GM12875 (cell line): ENCODE measurements around the gene IST1.

Source experiments
- H3K4me3 ChIP-seq: one replicate; pipeline ENCODE4 v1.5.1; 2011; ENCODE audit warnings: low read depth, low read length, control low read depth
- TF ChIP-seq, protein P1 (sequence below): IDR thresholded peaks from 2 replicates; pipeline ENCODE4 v1.5.1; 2011; ENCODE audit warnings: low read depth, mild to moderate bottlenecking, control low read depth, inconsistent platforms, low read length, moderate library complexity, borderline replicate concordance; ENCODE audit not compliant: insufficient read depth

The IST1 gene

DNA sequence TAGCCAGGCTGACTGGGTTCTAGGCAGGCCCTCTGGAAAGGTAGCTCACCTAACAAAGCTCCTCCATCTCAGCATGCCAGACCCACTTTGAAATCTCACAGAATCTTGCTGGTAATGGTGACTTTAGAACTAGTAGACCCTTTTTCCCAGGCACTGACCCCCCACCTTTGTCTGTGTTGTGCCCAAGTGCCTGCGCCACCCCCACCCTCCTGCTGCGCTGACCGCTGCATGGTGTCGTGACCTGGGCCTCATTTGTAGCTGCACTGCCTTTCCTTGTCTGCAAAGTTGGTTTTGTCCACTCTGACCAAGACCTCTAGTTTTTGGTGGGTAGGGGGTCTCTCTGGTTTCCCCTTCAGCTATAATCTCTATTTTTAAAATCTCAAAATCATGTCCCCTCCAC lies 42.8 kb upstream of the IST1 start:
- H3K4me3 ChIP-seq: no peak overlapping the region
- TF ChIP-seq, protein P1, sequence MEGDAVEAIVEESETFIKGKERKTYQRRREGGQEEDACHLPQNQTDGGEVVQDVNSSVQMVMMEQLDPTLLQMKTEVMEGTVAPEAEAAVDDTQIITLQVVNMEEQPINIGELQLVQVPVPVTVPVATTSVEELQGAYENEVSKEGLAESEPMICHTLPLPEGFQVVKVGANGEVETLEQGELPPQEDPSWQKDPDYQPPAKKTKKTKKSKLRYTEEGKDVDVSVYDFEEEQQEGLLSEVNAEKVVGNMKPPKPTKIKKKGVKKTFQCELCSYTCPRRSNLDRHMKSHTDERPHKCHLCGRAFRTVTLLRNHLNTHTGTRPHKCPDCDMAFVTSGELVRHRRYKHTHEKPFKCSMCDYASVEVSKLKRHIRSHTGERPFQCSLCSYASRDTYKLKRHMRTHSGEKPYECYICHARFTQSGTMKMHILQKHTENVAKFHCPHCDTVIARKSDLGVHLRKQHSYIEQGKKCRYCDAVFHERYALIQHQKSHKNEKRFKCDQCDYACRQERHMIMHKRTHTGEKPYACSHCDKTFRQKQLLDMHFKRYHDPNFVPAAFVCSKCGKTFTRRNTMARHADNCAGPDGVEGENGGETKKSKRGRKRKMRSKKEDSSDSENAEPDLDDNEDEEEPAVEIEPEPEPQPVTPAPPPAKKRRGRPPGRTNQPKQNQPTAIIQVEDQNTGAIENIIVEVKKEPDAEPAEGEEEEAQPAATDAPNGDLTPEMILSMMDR: no peak

DNA sequence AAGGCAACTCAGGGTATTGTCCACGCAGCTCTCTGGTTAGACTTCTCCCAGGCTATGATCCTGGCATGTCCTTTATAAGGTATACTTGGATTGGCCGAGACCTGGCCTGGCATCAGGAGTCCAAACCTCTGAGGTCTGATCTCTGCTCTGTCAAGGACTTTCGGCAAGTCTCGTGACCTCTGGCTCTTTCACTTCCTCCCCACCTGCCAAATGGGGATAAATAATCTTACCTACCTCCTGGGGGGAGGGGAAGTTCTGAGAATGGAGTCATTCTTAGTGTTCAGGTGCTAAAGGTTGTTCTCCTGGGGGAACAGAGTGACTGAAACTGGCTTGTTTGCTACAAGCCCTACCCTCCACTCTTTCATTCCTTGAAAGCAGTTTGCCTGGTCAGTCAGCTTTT lies 41.9 kb upstream of the IST1 start:
- TF ChIP-seq, protein P1: no peak
- no peak overlapping the region for H3K4me3 ChIP-seq

DNA sequence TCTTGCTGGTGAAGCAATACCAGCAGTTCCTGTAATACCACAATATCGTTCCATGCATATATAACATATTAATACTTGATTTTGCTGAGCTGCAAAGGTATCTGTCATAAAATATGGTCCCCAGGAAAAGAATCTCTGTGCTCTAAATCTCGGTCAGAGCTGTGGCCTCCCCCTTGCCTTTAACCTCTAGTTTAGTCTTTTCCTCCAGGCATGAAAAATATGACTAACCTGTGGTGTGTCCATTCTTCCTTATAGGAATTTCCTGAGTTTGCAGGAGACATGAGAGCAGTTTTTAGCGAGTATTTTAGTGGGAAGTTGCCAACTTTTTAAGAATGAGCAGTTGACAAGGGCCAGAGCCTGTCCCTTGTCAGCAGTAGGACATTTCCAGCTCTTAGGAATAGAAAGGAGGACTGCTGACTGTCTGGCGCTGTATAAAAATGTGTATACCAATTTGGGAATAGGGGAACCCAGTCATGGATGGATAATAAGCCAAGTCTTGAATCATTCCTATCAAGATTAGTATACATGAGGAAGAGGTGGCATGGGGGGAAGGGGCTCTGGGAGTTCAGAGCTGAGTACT lies 40.9 kb upstream of the IST1 start:
- TF ChIP-seq, protein P1: no peak
- H3K4me3 ChIP-seq: no peak overlapping the region

DNA sequence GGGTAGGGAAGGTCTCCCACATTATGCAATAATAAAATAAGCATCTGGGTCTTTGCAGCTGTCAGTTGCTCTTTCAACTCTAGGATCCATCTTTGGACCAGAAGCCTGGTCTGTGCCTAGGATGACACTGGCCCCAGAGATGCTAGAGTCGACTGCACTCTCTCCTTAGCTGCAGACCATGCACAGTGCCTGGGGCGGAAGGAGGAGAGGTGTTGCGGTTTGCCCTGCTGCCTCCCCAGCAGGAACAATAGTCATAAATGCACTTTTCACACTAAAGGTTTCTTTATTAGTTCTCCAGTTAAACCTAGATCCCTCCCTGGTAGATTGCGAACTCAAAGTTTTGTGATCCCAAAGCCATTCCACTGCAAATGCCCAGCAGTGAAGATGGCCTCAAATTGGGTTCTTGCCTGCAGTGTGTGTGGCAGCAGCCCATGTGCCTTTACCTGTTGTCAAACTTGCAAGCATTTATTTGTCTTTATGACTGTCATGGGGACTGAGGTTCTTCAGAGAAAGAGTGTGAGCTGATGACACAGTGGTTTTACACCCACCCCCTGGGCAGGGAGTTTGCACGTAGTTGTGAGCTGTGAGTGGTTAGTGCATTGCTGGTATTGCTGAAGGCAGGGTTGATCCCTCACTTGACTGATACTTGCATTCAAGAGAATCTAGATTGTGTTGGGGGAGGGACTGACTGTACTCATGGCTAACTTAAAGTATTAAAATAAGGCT lies 39.2 kb upstream of the IST1 start:
- TF ChIP-seq, protein P1: no peak
- H3K4me3 ChIP-seq: no peak overlapping the region

DNA sequence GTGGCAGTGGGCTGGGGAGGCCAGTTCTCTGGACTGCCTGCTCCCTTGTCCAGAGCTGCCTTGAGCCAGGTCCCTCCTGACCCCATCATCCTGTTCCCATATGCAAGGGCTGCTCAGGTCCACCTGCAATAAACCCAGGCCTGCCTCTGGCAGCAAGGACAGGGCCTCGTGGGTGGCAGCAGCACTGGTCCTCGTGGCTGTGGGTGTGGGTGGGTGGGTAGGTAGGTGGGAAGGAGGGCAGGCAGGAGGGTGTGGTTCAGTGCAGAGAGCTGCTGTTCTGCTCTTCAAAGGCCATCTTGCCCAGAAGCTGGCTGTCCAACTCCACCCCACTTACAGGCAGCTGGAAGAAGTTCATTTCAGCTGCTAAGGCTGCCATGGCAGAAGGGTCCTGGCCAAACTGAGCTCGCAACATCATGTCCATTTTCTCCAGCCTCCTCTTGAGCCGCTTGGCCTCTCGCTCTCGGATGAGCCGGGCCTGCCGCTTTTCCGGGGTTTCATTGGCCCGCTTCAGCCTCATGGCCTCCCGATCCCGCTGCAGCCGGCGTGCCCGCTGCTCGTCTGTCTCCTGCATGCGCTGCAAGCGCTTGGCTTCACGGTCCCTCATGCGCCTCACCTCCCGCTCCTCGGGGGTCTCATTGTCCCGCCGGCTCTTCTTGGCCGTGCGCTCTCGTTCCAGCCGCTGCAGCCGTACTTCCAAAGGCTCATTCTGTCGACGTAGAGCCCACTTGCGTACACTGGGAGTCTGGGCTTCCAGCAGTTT lies 35.4 kb upstream of the IST1 start:
- no peak overlapping the region for H3K4me3 ChIP-seq
- TF ChIP-seq, protein P1: no peak

DNA sequence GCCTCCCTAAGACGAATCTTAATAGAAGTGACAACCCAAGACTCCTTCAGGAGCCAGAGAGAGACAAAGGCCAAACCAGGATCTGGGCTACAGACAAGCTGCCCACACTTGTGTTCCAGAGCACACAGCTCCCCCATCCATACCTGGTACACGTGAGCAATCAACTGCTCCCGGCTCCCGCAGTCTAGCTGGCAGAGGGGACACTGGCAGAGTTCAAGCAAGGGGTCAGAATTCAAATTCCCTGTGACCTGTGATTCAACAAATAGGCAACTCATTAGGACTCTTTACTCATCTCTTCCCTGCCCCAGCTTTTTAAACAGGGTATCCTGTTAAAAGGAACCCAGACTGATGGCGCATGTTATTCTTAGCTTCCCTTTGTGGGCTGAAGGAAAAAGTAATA lies 31.3 kb upstream of the IST1 start:
- H3K4me3 ChIP-seq: no peak overlapping the region
- TF ChIP-seq, protein P1: no peak
